ENCODE measurements around the gene MEOX2. TPM values are rescaled to one million over a fixed set of nuclear protein-coding genes. Genes with fewer than 3 reads are reported as not detected.

The MEOX2 gene
- polyA plus RNA-seq, 1 donor (not counting 4 experiments of a cell fraction or from before 2014, with no cell fraction given): not detected

DNA sequence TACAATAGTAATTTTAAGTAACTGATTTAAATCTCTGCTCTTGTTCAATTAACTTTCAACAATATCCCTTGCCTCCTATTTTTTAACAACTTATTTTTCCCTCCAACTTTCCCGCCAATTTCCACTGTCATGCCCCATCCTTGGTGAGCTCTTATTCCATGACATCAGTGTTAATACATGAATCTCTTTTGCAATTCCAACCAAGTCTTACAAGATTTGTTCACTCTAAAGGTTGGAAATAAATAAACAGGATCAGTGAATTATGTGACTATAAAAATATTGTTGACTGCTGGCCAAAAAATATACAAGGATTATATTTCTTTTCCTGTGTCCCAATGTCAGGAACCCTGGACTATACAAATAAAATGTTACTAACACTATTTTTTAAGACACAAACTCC, 103.7 kb downstream of the MEOX2 start:
- FAIRE-seq: no peak

DNA sequence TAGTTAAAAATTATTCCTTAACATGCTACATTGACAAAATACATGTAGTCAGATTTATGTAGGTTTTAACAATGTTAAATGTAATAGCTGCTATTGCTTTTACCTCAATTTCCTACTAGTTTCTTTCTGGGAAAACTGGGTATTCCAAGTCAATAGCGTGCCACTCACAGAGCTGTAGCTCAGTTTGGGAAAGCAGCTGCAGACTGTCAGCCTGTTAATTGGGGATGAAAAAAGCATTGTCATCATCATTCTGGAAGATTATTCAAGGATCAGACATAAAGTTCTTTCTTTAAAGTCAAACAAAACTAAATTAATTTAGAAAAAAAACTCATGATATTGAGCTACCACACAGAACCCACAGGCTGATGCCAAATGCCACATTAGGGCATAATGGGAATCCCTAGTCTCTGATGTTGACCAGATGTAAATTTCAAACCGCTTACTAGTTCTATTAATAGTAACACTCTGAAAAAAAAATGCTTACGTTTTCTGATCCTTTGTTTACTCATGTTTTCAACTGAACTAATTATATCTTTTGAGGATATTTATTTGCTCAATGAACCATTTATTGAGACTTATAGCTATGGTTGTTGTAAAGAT, 105.0 kb downstream of the MEOX2 start:
- Histone ChIP-seq H3K9ac (ENCODE audit: control insufficient read depth, extremely low read depth, insufficient read depth, low read length) (no peak overlapping the region), H3K27me3 (ENCODE audit: control insufficient read depth, extremely low read depth, insufficient read depth, low read length) (no peaks in the 10 kb centered on the region), H3K36me3 (ENCODE audit: control insufficient read depth in 2 of 2, extremely low read depth in 1 of 2, insufficient read depth in 2 of 2, low read length in 2 of 2) (no peaks in the 10 kb centered on the region), H2AFZ (ENCODE audit: control insufficient read depth, low read length) (no peak overlapping the region), H3K9me1 (ENCODE audit: control insufficient read depth, extremely low read depth, insufficient read depth, low read length) (no peaks in the 10 kb centered on the region), H3K4me3 (ENCODE audit: control insufficient read depth in 2 of 3, extremely low read depth in 1 of 3, insufficient read depth in 2 of 3, low read depth in 1 of 3, low read length in 3 of 3) (no peak overlapping the region), H3K9me3 (ENCODE audit: control insufficient read depth, low read depth, low read length) (no peaks in the 10 kb centered on the region), H3K79me2 (ENCODE audit: control insufficient read depth, insufficient read depth, low read length) (no peaks in the 10 kb centered on the region), H4K20me1 (ENCODE audit: control insufficient read depth, extremely low read depth, insufficient read depth, low read length) (no peaks in the 10 kb centered on the region), H3K27ac (ENCODE audit: control insufficient read depth, insufficient read depth, low read length) (no peak overlapping the region), H3K4me1 (ENCODE audit: control insufficient read depth, extremely low read depth, insufficient read depth, low read length) (no peaks in the 10 kb centered on the region), H3K4me2 (ENCODE audit: control insufficient read depth, extremely low read depth, insufficient read depth, low read depth, low read length) (no peak overlapping the region)
- no peak for DNase-seq (ENCODE audit: low read depth, low spot score)
- TF ChIP-seq, protein P1, sequence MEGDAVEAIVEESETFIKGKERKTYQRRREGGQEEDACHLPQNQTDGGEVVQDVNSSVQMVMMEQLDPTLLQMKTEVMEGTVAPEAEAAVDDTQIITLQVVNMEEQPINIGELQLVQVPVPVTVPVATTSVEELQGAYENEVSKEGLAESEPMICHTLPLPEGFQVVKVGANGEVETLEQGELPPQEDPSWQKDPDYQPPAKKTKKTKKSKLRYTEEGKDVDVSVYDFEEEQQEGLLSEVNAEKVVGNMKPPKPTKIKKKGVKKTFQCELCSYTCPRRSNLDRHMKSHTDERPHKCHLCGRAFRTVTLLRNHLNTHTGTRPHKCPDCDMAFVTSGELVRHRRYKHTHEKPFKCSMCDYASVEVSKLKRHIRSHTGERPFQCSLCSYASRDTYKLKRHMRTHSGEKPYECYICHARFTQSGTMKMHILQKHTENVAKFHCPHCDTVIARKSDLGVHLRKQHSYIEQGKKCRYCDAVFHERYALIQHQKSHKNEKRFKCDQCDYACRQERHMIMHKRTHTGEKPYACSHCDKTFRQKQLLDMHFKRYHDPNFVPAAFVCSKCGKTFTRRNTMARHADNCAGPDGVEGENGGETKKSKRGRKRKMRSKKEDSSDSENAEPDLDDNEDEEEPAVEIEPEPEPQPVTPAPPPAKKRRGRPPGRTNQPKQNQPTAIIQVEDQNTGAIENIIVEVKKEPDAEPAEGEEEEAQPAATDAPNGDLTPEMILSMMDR (optimal IDR thresholded peaks at IDR 0.05 in 1 of 3, IDR thresholded peaks at IDR 0.05 in 1 of 3, conservative IDR thresholded peaks at IDR 0.05 in 1 of 3; ENCODE audit: extremely low read depth in 1 of 3, insufficient read depth in 2 of 3, low read length in 3 of 3): no peak
- TF ChIP-seq EZH2 (IDR thresholded peaks at IDR 0.05; ENCODE audit: low read length): no peak
- dilution Hi-C loops (cut with MboI; ENCODE audit: extremely low pct_ligation_motif_present, low sequenced_read_pairs): no loop called here
- no peak for FAIRE-seq

More for the DNA sequence above, 103.7 kb downstream of the MEOX2 start:
- Histone ChIP-seq H3K9me1 (ENCODE audit: control insufficient read depth, extremely low read depth, insufficient read depth, low read length) (no peaks in the 10 kb centered on the region), H3K9ac (ENCODE audit: control insufficient read depth, extremely low read depth, insufficient read depth, low read length) (no peak overlapping the region), H3K27me3 (ENCODE audit: control insufficient read depth, extremely low read depth, insufficient read depth, low read length) (no peaks in the 10 kb centered on the region), H3K4me1 (ENCODE audit: control insufficient read depth, extremely low read depth, insufficient read depth, low read length) (no peaks in the 10 kb centered on the region), H3K4me3 (ENCODE audit: control insufficient read depth in 2 of 3, extremely low read depth in 1 of 3, insufficient read depth in 2 of 3, low read depth in 1 of 3, low read length in 3 of 3) (no peak overlapping the region), H3K36me3 (ENCODE audit: control insufficient read depth in 2 of 2, extremely low read depth in 1 of 2, insufficient read depth in 2 of 2, low read length in 2 of 2) (no peaks in the 10 kb centered on the region), H3K79me2 (ENCODE audit: control insufficient read depth, insufficient read depth, low read length) (no peaks in the 10 kb centered on the region), H3K4me2 (ENCODE audit: control insufficient read depth, extremely low read depth, insufficient read depth, low read depth, low read length) (no peak overlapping the region), H3K9me3 (ENCODE audit: control insufficient read depth, low read depth, low read length) (no peaks in the 10 kb centered on the region), H3K27ac (ENCODE audit: control insufficient read depth, insufficient read depth, low read length) (no peak overlapping the region), H2AFZ (ENCODE audit: control insufficient read depth, low read length) (no peak overlapping the region), H4K20me1 (ENCODE audit: control insufficient read depth, extremely low read depth, insufficient read depth, low read length) (no peaks in the 10 kb centered on the region)
- dilution Hi-C loops (cut with MboI; ENCODE audit: extremely low pct_ligation_motif_present, low sequenced_read_pairs): no loop called here
- DNase-seq (ENCODE audit: low read depth, low spot score): no peak
- TF ChIP-seq, protein P1 (optimal IDR thresholded peaks at IDR 0.05 in 1 of 3, IDR thresholded peaks at IDR 0.05 in 1 of 3, conservative IDR thresholded peaks at IDR 0.05 in 1 of 3; ENCODE audit: extremely low read depth in 1 of 3, insufficient read depth in 2 of 3, low read length in 3 of 3): no peak
- no peak for TF ChIP-seq EZH2 (IDR thresholded peaks at IDR 0.05; ENCODE audit: low read length)
